Measurements from ENCODE around the gene CREG2. TPM values are rescaled to one million over a fixed set of nuclear protein-coding genes. Genes with fewer than 3 reads are reported as not detected.

CREG2 gene
- total RNA-seq, 1 experiment from 2014 or later = 12.3 TPM

DNA sequence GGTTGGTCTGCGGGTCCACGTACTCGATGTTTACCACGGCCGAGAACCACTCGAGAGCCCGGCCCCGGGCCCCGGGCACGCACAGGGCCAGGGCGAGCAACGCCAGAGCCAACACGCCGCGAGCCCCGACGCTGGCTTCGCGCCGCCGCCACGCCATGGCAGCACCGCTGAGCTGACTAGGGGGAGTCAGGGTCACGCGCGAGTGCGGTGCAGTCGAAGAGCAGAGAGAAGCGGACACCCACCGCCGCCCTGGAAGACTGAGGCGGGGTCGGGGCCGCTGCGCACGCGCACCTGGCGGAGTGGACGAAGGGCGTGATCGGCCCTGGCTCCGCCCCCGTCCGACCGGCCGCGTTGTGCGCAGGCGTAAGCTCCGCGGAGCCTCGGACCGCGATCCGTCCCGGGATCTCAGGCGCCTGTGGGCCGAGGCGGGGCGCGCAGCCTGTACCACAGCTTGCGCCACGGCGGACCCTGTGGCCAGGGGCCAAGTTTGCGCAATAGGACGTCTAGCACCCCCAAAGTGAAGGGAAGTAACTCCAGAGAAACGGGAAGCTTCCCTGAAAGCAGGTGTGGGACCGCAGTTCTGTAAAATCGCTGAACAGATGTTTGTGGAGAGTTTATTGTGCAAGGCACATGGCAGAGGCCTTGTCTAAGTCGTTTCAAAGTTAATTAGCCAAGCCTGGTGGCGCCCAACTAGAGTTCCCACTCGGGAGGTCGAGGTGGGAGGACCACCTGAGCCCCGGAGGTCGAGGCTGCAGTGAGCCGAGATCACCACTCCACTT, 78.7 kb downstream of the CREG2 start, which contains the start of gene RNF149:
Gene RNF149 (minus strand): TSS at position 270 of the 779 bp plus-strand sequence. CDS start 113 bp downstream, at position 157.
- Histone ChIP-seq H3K9me2 (ENCODE audit: insufficient read depth) (no peaks in the 10 kb centered on the region), H3F3A (ENCODE audit: insufficient read depth, low read depth) (peaks cover 12% of the 10 kb centered on the region), H3K4me3 (peak within 1 kb of the TSS; percentile 80), H3K9me3 (ENCODE audit: insufficient read depth, low read depth) (no peaks in the 10 kb centered on the region), H3K36me3 (ENCODE audit: low read depth) (peaks cover 11% of the 10 kb centered on the region; the same call in 1 of the 2 replicates), H4K20me1 (ENCODE audit: insufficient read depth) (peaks cover 31% of the 10 kb centered on the region), H2AFZ (peak within 1 kb of the TSS; percentile 95), H3K4me2 (peak within 1 kb of the TSS; percentile 98), H3K4me1 (replicated peaks; ENCODE audit: insufficient read depth) (peaks cover 44% of the 10 kb centered on the region), H3K27ac (peak within 1 kb of the TSS; percentile 84), H3K27me3 (ENCODE audit: insufficient read depth, low read depth) (no peaks in the 10 kb centered on the region), H3K79me2 (ENCODE audit: low read depth) (peaks cover 49% of the 10 kb centered on the region)
- peak; percentile 69 to 94 for DNase-seq
- TSS peak; percentile 85 for BruUV-seq (replicated peaks)
- POLR2A ChIA-PET (ENCODE audit: unreplicated experiment) = interaction anchor here (0.5 to 0.9 kb wide), 9 partner anchors 20 to 1156 kb away, joined by 3 to 9 read pairs (median 5); partner anchors contain the start of gene MAP4K4
- TF ChIP-seq EZH2 (IDR thresholded peaks at IDR 0.05; ENCODE audit: low read depth) = no peak
- TF ChIP-seq CTCF (conservative IDR thresholded peaks at IDR 0.05) = no peak
- intact Hi-C loops (cut with micrococcal nuclease; ENCODE audit: unreplicated experiment) = loop anchor here (2.0 to 5.0 kb wide), 3 partner anchors 52 to 459 kb away; partner anchors contain the start of gene CREG2
- CTCF ChIA-PET = interaction anchor here (0.6 to 0.7 kb wide), 2 partner anchors 245 to 933 kb away, joined by 3 read pairs; no protein-coding TSS in a partner anchor

GRCh38 chr2:101307950-101308431, 79.3 kb downstream of the CREG2 start:
- Histone ChIP-seq H3K9me3 (ENCODE audit: insufficient read depth, low read depth) (no peaks in the 10 kb centered on the region), H3K27me3 (ENCODE audit: insufficient read depth, low read depth) (no peaks in the 10 kb centered on the region), H3K9me2 (ENCODE audit: insufficient read depth) (no peaks in the 10 kb centered on the region), H3K27ac (peak overlapping the region; percentile 84), H3K4me1 (replicated peaks; ENCODE audit: insufficient read depth) (peaks cover 50% of the 10 kb centered on the region), H4K20me1 (ENCODE audit: insufficient read depth) (peaks cover 35% of the 10 kb centered on the region), H3K79me2 (ENCODE audit: low read depth) (peaks cover 56% of the 10 kb centered on the region), H3F3A (ENCODE audit: insufficient read depth, low read depth) (peaks cover 15% of the 10 kb centered on the region), H2AFZ (peak overlapping the region; percentile 95), H3K4me2 (peak overlapping the region; percentile 98), H3K4me3 (peak overlapping the region; percentile 80), H3K36me3 (ENCODE audit: low read depth) (peaks cover 12% of the 10 kb centered on the region; the same call in 1 of the 2 replicates)
- POLR2A ChIA-PET (ENCODE audit: unreplicated experiment) = interaction anchor here (0.9 kb wide), 1 partner anchor 20 kb away, joined by 3 read pairs; no protein-coding TSS in a partner anchor
- no TSS peak for BruUV-seq (replicated peaks)
- CTCF ChIA-PET = no interaction called here
- peak in 1 of 2 experiments; percentile 23 for DNase-seq
- TF ChIP-seq CTCF (conservative IDR thresholded peaks at IDR 0.05) (no peak), EZH2 (IDR thresholded peaks at IDR 0.05; ENCODE audit: low read depth) (no peak)
- intact Hi-C loops (cut with micrococcal nuclease; ENCODE audit: unreplicated experiment) = loop anchor here (2.0 to 5.0 kb wide), 4 partner anchors 21 to 459 kb away; partner anchors contain the start of gene CREG2

DNA sequence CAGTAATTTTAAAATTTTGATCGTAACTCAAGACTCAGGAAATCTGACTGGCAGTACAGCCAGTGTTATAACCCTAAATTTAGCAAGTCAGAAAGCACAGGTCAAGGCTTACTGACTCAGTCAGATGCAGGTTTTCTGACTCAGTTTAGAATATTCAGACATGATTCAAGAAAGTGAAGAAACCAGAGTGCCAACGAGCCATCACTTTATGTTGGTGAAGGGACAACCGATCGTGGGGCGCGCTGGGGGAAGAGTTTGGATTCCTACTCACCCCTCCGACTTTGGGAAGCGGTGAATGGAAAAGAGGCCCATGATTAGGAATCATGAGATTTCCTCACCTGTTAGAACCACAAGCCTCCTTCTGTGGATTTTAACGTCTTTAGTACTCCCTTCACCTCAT, 79.8 kb downstream of the CREG2 start:
- Histone ChIP-seq H3K4me1 (replicated peaks; ENCODE audit: insufficient read depth) (peaks cover 55% of the 10 kb centered on the region), H3K9me3 (ENCODE audit: insufficient read depth, low read depth) (no peaks in the 10 kb centered on the region), H3K4me2 (peak overlapping the region; percentile 98), H3K4me3 (peak overlapping the region; percentile 80), H4K20me1 (ENCODE audit: insufficient read depth) (peaks cover 40% of the 10 kb centered on the region), H3K9me2 (ENCODE audit: insufficient read depth) (no peaks in the 10 kb centered on the region), H2AFZ (peak overlapping the region; percentile 95; the same call in 1 of the 2 replicates), H3K27ac (peak overlapping the region; percentile 84), H3K27me3 (ENCODE audit: insufficient read depth, low read depth) (no peaks in the 10 kb centered on the region), H3F3A (ENCODE audit: insufficient read depth, low read depth) (peaks cover 18% of the 10 kb centered on the region), H3K36me3 (ENCODE audit: low read depth) (peaks cover 14% of the 10 kb centered on the region; the same call in 1 of the 2 replicates), H3K79me2 (ENCODE audit: low read depth) (peaks cover 60% of the 10 kb centered on the region)
- BruUV-seq (replicated peaks) = no TSS peak
- POLR2A ChIA-PET (ENCODE audit: unreplicated experiment) = no interaction called here
- TF ChIP-seq CTCF (conservative IDR thresholded peaks at IDR 0.05) = no peak
- no peak for TF ChIP-seq EZH2 (IDR thresholded peaks at IDR 0.05; ENCODE audit: low read depth)
- CTCF ChIA-PET = no interaction called here
- intact Hi-C loops (cut with micrococcal nuclease; ENCODE audit: unreplicated experiment) = loop anchor here (2.0 to 5.0 kb wide), 3 partner anchors 21 to 460 kb away; partner anchors contain the start of gene CREG2
- DNase-seq = no peak
